NCI-H748 (cell line): ENCODE data around the gene TARS2.

Experiments
- DNase-seq: peaks from one replicate; lab custom pipeline; 2025; ENCODE audit not compliant: unreplicated experiment; lab: John Stamatoyannopoulos, UW

Gene TARS2

GRCh38 chr1:150555198-150555970 is 68.2 kb downstream of the TARS2 start:
- no peak for DNase-seq

GRCh38 chr1:150555971-150556865 is 69.0 kb downstream of the TARS2 start:
- DNase-seq = no peak

GRCh38 chr1:150557065-150557600 is 69.9 kb downstream of the TARS2 start:
- DNase-seq = no peak
